Loucy (cell line): ENCODE measurements around the gene CAPN2.
"Not testable (repeated sequence)": the region's sequence is repeated elsewhere in the genome, so short reads cannot be mapped to it uniquely, and the experiment has no call there.

Experiments used
- H2AFZ ChIP-seq: fragments of 200-600 bp; sonication (generic); 2 replicates; pipeline ENCODE4 v1.6.0; 2016; ENCODE audit warnings: antibody characterized with exemption, mild to moderate bottlenecking, low read length, moderate library complexity
- H3F3A ChIP-seq: fragments of 200-600 bp; 2 replicates; pipeline ENCODE4 v1.6.0; 2016; ENCODE audit warnings: antibody characterized with exemption, low read depth, mild to moderate bottlenecking
- H3K27me3 ChIP-seq: fragments of 200-600 bp; sonication (generic); 2 replicates; pipeline ENCODE4 v1.6.1; 2014; ENCODE audit warnings: low read length, mild to moderate bottlenecking; ENCODE audit not compliant: insufficient read depth, poor library complexity, severe bottlenecking
- H3K36me3 ChIP-seq: fragments of 200-600 bp; sonication (generic); 2 replicates; pipeline ENCODE4 v1.6.1; 2016; ENCODE audit warnings: low read length; ENCODE audit not compliant: insufficient read depth
- H3K4me1 ChIP-seq: fragments of 200-600 bp; sonication (generic); 2 replicates; pipeline ENCODE4 v1.5.1; 2014; ENCODE audit warnings: low read length, mild to moderate bottlenecking; ENCODE audit not compliant: insufficient read depth, poor library complexity, severe bottlenecking
- H3K4me2 ChIP-seq: fragments of 200-600 bp; sonication (generic); 2 replicates; pipeline ENCODE4 v1.6.0; 2014; ENCODE audit warnings: antibody characterized with exemption, low read length, low read depth, mild to moderate bottlenecking; ENCODE audit not compliant: poor library complexity, severe bottlenecking
- H3K4me3 ChIP-seq: fragments of 200-600 bp; sonication (generic); 2 replicates; pipeline ENCODE4 v1.5.1; 2014; ENCODE audit warnings: low read length, mild to moderate bottlenecking, mixed read lengths; ENCODE audit not compliant: poor library complexity, severe bottlenecking
- H3K79me2 ChIP-seq: fragments of 200-600 bp; sonication (generic); 2 replicates; pipeline ENCODE4 v1.6.1; 2014; ENCODE audit warnings: low read length; ENCODE audit not compliant: insufficient read depth
- H3K9ac ChIP-seq: fragments of 200-600 bp; sonication (generic); 2 replicates; pipeline ENCODE4 v1.6.0; 2014; ENCODE audit warnings: mild to moderate bottlenecking, low read depth, low read length, moderate library complexity; ENCODE audit not compliant: poor library complexity, severe bottlenecking
- H3K9me2 ChIP-seq: fragments of 200-600 bp; sonication (generic); replicated peaks from 2 replicates; pipeline ENCODE4 v1.6.1; 2016; ENCODE audit warnings: low read depth, low read length, mixed read lengths
- H3K9me3 ChIP-seq: fragments of 200-600 bp; sonication (generic); 2 replicates; pipeline ENCODE4 v1.6.1; 2014; ENCODE audit warnings: mild to moderate bottlenecking, antibody characterized with exemption, low read length, low read depth; ENCODE audit not compliant: insufficient read depth
- H4K20me1 ChIP-seq: fragments of 200-600 bp; sonication (generic); 2 replicates; pipeline ENCODE4 v1.6.0; 2014; ENCODE audit warnings: antibody characterized with exemption, low read length, mild to moderate bottlenecking; ENCODE audit not compliant: insufficient read depth, poor library complexity, severe bottlenecking
- EZH2phosphoT487 ChIP-seq: fragments of 200-600 bp; IDR thresholded peaks from 2 replicates; pipeline ENCODE4 v1.6.1; 2018; ENCODE audit warnings: antibody characterized with exemption, mild to moderate bottlenecking, moderate library complexity, borderline replicate concordance
- TF ChIP-seq, protein P1 (sequence below): fragments of 200-600 bp; sonication (generic); conservative IDR thresholded peaks from 2 replicates; pipeline ENCODE4 v1.5.1; 2014; ENCODE audit warnings: mild to moderate bottlenecking, antibody characterized with exemption, low read length

CAPN2 gene

GRCh38 chr1:223737342-223737741 is 25.0 kb downstream of the CAPN2 start:
- no peaks in the 10 kb centered on the region for H3K4me1 ChIP-seq
- no peak overlapping the region for H2AFZ ChIP-seq
- H4K20me1 ChIP-seq, result no peaks in the 10 kb centered on the region
- H3K9me3 ChIP-seq, result no peaks in the 10 kb centered on the region
- H3K4me2 ChIP-seq, result no peak overlapping the region
- H3K27me3 ChIP-seq, result no peaks in the 10 kb centered on the region
- TF ChIP-seq, protein P1, sequence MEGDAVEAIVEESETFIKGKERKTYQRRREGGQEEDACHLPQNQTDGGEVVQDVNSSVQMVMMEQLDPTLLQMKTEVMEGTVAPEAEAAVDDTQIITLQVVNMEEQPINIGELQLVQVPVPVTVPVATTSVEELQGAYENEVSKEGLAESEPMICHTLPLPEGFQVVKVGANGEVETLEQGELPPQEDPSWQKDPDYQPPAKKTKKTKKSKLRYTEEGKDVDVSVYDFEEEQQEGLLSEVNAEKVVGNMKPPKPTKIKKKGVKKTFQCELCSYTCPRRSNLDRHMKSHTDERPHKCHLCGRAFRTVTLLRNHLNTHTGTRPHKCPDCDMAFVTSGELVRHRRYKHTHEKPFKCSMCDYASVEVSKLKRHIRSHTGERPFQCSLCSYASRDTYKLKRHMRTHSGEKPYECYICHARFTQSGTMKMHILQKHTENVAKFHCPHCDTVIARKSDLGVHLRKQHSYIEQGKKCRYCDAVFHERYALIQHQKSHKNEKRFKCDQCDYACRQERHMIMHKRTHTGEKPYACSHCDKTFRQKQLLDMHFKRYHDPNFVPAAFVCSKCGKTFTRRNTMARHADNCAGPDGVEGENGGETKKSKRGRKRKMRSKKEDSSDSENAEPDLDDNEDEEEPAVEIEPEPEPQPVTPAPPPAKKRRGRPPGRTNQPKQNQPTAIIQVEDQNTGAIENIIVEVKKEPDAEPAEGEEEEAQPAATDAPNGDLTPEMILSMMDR, result no peak
- TF ChIP-seq EZH2phosphoT487, result no peak
- no peaks in the 10 kb centered on the region for H3K36me3 ChIP-seq
- H3K79me2 ChIP-seq, result no peaks in the 10 kb centered on the region
- H3K4me3 ChIP-seq, result no peak overlapping the region
- no peak overlapping the region for H3K9ac ChIP-seq
- no peaks in the 10 kb centered on the region for H3F3A ChIP-seq
- H3K9me2 ChIP-seq, result no peaks in the 10 kb centered on the region

DNA sequence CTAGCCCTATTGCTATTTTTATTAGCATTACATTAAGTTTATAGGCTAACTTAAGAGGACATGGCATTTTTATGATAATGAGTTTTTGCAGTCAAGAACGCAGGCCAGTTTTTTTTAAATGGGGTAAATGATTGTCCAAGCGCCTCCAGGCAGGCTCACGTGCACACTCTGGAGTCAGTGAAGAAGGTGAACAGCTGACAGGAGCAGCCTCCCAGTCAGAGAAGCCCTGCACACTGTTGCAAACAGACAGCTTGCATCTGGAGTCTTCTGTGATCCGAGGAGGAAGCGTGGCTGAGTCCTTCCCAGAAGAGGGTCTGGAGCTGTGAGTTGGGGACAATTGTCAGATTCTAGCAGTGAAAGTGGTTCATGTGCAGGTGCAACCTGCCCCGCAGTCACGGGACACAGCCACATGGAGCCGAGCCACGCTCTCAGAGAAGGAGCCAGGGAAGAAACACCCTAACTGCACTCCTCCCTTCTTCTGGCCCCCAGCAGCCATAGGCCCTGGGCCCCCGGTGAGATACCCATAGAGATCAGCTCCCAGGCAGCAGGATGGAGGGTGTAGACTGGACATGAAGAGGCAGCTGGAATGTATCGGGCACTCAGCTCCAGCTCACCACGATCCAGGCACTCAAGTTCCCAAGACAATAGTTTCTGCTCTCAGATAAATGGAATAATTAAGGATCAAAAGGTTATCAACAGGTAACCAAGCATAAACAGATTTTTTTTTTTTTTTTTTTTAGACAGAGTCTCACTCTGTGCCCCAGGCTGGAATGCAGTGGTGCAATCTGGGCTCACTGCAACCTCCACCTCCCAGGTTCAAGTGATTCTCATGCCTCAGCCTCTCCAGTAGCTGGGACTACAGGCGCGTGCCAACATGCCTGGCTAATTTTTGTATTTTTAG is 26.4 kb downstream of the CAPN2 start:
- H3K4me1 ChIP-seq, result no peaks in the 10 kb centered on the region
- H3K4me3 ChIP-seq, result no peak overlapping the region
- TF ChIP-seq, protein P1, result no peak
- TF ChIP-seq EZH2phosphoT487, result no peak
- no peaks in the 10 kb centered on the region for H3K36me3 ChIP-seq
- no peak overlapping the region for H3K9ac ChIP-seq
- no peaks in the 10 kb centered on the region for H3K79me2 ChIP-seq
- H2AFZ ChIP-seq, result no peak overlapping the region
- H3F3A ChIP-seq, result no peaks in the 10 kb centered on the region
- H4K20me1 ChIP-seq, result no peaks in the 10 kb centered on the region
- H3K4me2 ChIP-seq, result no peak overlapping the region
- no peaks in the 10 kb centered on the region for H3K9me2 ChIP-seq
- no peaks in the 10 kb centered on the region for H3K27me3 ChIP-seq
- no peaks in the 10 kb centered on the region for H3K9me3 ChIP-seq

GRCh38 chr1:223739366-223740037 is 27.2 kb downstream of the CAPN2 start:
- Histone ChIP-seq H3K4me3 (no peak overlapping the region), H3K9me2 (no peaks in the 10 kb centered on the region), H3K9me3 (no peaks in the 10 kb centered on the region), H3K4me2 (no peak overlapping the region), H4K20me1 (no peaks in the 10 kb centered on the region), H3K9ac (no peak overlapping the region), H3K4me1 (no peaks in the 10 kb centered on the region), H2AFZ (no peak overlapping the region), H3K27me3 (no peaks in the 10 kb centered on the region), H3K36me3 (no peaks in the 10 kb centered on the region), H3F3A (no peaks in the 10 kb centered on the region), H3K79me2 (no peaks in the 10 kb centered on the region)
- no peak for TF ChIP-seq EZH2phosphoT487
- TF ChIP-seq, protein P1, result no peak

DNA sequence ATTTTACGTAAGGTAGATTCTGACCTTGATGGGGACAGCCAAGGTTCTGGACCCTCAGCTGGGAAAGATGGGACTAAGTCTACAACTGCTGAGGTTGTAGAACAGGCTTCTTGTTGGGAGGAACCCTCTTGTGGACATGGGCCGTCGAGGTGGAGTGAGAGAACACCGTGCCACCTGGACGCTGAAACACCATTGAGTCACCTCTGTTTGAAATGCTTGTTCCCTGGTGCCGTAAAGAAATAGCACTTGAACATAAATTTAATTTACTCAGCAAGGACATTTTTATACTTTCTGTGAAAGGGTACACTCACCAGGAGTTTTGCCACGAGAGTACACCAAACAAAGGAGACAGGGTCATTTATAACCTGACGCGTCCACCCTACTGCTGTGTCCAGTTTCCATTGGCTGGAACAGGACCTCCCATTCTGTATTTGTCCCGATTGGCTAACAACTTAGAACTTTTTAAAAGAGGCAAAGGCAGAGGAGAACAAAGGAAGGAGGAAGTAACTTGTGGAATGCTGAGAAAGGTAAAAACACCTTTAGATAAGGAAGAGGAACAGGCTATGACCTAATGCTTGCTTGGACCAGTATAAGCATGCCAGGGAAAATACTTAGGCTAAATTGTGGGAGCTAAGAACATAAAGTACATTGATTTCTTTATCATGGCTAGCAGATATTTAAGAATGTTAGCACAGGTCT is 27.8 kb downstream of the CAPN2 start:
- not testable (repeated sequence) for H3K4me2 ChIP-seq, H3F3A ChIP-seq, H3K9ac ChIP-seq, H4K20me1 ChIP-seq, H3K4me3 ChIP-seq, H3K79me2 ChIP-seq, H3K4me1 ChIP-seq, H3K9me3 ChIP-seq, H3K27me3 ChIP-seq, H2AFZ ChIP-seq, H3K36me3 ChIP-seq, H3K9me2 ChIP-seq
